HG03175 (cell line): ENCODE results near the gene DROSHA.

ENCODE experiments used
- ATAC-seq: cut with Tn5 transposase; IDR thresholded peaks from one replicate; pipeline ENCODE4 v1.9.1; 2021; ENCODE audit warnings: mild to moderate bottlenecking, moderate library complexity; ENCODE audit not compliant: unreplicated experiment

Gene DROSHA

GRCh38 chr5:31355337-31355736, 176.6 kb downstream of the DROSHA start:
- no peak for ATAC-seq
